MV-4-11 (cell line): ENCODE measurements around the gene PTGFRN.
"Not testable (repeated sequence)": the region's sequence is repeated elsewhere in the genome, so short reads cannot be mapped to it uniquely, and the experiment has no call there.

Experiments used
- DNase-seq: peaks from one replicate; lab custom pipeline; 2025; lab: John Stamatoyannopoulos, UW

Gene PTGFRN

DNA sequence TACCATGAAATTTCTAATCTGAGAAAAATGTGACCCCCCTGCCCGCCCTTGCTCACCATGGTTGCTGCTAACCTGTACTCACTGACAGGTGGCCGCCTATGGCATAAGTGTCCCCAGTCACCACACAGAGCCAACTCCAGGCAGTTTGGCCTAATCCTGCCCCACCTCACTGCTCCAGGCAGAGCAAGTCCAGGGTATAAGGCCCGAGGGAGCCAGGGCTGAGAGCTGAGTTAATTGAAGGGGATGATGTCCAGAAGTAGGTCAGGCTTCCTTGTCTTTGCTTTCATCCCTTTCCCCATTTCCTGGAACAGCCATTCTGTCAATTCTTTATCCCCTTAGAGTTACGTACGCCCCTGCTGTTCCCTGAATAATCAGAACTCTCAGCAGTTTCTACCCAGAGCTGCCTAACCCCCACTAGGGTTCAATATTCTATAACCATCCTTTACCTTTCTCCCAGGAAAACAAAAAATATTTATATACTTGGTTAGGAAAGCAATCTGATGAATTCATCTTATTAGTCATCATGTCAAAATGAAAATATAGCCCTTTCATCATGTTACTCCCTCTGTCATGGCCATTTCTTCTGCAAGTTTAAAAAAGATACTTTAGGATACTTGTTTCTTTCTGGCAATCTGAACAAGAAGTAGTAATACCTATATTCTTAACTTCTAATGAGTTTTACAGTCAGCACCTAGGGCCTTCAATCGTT lies 62.4 kb downstream of the PTGFRN start:
- no peak for DNase-seq

DNA sequence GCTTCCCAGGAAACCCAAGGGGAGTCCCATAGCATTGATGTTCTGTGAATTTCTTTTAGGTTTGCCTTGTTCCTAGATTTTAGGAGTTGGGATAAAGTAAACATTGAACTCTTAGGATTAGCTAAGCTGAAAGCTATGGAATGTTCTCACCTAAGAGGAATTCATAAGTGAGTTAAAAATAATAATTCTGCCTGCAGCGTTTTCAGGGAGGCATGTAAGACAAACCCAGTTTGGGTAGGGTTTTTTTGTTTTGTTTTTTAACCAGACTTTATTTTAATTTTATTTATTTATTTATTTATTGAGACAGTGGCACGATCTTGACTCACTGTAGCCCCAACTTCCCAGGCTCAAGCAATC lies 62.9 kb downstream of the PTGFRN start:
- DNase-seq = no peak

DNA sequence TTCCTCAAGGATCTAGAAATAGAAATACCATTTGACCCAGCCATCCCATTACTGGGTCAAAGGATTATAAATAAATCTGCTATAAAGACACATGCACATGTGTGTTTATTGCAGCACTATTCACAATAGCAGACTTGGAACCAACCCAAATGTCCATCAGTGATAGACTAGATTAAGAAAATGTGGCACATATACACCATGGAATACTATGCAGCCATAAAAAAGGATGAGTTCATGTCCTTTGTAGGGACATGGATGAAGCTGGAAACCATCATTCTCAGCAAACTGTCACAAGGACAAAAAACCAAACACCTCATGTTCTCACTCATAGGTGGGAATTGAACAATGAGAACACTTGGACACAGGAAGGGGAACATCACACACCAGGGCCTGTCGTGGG lies 70.6 kb downstream of the PTGFRN start:
- not testable (repeated sequence) for DNase-seq

DNA sequence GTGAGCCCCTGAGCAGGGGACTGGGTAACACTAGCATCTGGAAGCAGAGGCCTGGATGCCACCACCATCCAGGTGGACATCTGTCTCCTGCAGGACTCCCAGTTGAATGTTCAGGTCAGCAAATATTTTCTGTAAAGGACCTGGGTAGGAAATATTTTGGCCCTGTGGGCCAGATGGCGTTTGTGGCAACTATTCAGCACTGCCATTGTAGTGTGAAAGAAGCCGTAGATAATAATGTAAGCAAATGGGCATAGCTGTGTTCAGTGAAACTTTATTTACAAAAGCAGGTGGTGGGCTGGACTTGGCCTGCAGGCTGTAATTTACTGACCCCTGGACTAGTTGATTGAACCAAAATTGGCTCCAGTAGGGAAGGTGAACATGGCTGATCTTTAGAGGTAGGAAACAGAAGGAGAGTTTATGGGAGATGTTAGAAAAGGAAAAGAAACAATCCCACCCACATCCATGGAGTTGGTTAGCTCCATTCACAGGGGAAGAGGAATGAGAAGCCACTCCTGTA lies 71.9 kb downstream of the PTGFRN start:
- DNase-seq = no peak

DNA sequence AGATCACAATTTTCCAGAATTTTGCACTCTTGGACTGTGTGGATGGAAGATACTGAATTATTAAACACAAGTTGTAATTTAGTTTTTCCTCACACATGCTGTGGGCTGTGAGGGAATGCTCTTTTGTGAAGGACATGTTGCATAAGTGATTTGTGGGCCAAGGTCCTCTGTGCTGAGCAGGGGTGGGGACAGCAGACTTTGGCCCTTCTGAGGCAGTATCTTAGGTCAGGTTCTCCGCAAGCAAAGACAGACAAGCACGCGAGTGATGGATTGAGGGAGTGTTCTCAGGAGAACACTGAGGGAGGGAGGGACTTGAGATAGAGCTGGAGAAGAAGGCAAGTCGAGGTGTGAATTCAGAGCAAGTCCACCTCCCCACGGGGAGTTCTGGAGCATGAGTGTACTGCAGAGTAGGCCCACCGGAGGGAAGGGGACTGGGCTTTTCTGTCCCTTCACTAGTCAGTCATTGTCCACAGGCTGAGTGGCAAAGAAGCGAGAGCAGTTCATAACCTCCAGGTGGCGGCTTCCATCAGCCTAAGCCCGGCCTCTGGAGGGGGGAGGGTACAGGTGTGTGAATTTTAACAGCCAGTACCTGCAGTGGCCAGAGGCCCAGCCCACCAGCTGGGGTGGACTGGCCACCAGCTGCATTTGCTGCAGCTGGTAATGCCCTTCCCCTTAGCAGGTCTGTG lies 72.7 kb downstream of the PTGFRN start:
- DNase-seq = no peak

DNA sequence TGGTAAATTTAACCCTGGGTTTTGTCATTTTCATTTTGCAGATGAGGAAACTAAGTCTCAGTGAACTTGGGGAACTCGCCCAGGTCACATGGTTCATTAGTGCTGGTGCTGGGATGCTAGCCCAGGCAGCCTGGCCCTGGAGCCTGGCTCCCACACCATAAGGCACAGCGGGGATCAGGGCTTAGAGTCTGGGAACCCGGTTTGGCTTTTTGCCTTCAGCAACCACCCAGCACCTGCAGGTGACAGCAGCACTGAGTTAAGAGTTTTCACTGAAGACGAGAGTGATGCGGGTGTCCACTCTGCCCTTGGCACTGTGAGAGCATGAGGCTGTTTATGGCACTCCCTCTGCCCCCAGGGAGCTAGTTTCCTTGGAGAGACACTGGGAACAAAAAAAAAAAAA lies 73.4 kb downstream of the PTGFRN start:
- DNase-seq = no peak

DNA sequence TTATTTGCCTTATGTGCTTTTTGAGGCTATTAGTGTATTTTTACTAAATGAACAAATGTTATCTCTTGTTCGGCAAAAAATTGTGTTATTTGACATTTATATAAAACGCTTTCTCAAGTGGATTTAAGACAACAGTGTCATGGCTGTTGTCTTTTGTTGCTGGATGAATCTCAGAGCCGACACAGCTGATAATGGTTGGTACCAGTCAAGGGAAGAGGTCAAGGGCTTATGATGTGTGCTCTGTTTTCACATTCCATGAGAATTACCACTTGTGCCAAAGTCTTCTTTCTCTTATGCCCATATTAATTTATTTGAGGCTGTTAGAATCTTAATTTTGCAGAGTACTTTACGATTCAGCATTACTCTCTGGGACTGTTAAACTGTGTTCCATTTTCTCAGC lies 74.0 kb downstream of the PTGFRN start:
- DNase-seq = no peak

DNA sequence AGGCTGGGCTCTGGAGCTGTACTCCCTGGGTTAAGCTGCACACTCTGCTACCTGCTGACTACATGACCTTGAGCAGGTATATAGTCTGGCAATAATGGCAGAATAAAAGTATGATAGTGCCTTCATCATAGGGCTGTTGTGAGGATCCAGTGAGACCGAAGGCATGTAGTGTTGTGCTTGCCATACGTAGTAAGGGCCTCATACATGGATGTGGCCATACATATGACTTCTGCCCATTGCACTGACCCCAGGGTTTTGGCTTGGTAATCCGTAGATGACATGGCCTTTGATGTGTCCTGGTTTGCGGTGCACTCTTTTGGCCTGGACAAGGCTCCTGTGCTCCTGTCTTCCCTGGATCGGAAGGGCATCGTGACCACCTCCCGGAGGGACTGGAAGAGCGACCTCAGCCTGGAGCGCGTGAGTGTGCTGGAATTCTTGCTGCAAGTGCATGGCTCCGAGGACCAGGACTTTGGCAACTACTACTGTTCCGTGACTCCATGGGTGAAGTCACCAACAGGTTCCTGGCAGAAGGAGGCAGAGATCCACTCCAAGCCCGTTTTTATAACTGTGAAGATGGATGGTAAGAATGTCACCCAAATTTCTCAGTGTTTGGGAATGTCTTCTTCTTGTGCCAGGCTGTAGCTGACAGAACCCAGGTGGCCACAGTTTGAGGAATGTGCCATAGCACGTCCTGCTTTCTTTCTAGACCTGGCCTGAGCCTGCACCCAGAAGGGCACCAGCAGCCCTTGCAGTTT lies 74.9 kb downstream of the PTGFRN start:
- DNase-seq = no peak

DNA sequence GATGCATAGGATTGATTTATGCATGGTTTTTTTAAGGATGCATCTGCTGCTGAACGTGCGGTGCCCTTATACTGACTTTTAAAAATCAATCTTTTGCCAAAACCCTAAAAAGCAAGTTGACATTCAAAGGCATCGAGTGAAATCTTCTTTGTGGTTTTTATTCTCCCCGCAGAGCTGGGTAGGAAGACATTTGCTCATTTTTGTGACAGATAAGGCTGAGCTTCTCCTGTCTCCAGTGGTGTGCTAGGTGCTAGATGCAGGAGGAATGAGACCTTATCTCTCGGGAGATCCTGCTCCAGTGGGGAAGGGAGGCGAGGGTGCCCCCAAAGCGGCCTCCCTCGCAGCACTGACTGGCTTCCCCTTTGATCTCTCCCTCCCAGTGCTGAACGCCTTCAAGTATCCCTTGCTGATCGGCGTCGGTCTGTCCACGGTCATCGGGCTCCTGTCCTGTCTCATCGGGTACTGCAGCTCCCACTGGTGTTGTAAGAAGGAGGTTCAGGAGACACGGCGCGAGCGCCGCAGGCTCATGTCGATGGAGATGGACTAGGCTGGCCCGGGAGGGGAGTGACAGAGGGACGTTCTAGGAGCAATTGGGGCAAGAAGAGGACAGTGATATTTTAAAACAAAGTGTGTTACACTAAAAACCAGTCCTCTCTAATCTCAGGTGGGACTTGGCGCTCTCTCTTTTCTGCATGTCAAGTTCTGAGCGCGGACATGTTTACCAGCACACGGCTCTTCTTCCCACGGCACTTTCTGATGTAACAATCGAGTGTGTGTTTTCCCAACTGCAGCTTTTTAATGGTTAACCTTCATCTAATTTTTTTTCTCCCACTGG lies 76.9 kb downstream of the PTGFRN start:
- no peak for DNase-seq

DNA sequence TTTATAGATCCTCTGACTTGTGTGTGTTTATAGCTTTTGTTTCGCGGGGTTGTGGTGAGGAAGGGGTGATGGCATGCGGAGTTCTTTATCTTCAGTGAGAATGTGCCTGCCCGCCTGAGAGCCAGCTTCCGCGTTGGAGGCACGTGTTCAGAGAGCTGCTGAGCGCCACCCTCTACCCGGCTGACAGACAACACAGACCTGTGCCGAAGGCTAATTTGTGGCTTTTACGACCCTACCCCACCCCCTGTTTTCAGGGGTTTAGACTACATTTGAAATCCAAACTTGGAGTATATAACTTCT lies 77.5 kb downstream of the PTGFRN start:
- DNase-seq = no peak

DNA sequence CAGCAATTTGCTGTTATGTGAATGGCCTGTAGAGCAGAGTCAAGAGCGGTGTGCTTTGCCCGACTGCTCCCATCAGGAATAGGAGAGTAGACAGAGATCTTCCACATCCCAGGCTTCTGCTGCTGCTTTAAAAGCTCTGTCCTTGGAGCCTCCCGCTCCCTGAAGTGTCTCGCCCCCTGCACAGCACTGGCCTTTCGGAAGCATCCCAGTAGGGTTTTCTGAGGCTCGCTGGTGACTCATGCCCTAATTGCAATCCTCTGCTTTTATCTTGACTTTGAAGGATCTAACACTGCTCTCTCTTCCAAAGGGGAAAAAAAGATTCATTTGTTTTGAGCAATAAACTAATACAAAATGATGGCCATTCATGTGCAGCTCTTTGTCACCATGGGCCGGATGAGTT lies 78.5 kb downstream of the PTGFRN start:
- no peak for DNase-seq

DNA sequence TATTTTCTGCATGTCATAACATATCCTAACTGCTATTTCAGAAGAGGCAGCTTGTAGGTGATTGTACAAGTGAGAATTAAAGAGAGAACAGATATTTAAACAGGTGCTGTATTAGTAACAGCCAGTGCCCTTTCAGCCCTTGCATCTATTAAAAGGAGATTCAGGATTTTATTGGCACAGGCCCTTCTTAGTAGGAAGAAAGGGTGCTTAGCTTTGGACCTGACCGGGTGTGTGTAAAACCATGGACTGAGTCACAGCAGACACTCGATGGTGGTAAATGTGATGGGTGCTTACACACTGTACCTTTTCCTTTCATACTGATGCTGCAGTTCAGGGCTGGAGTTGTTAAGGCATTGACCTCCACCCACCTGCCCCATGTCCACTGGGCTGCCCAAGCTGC lies 79.2 kb downstream of the PTGFRN start:
- DNase-seq = no peak

DNA sequence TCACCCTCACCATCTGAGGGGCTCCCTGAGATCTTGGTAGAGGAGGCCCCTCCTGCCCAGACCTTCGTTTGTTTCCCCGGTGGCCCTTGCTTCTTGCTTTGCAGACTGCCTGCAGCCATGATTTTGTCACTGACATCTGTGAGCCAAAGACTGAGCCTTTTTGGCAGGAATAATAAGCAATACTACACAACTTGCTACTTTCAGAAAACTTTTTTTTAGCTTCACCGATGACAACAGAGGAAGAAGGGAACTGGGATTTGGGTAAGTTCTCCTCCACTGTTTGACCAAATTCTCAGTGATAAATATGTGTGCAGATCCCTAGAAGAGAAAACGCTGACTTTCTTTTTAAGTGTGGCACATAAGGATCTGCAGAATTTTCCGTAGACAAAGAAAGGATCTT lies 80.1 kb downstream of the PTGFRN start:
- DNase-seq = peak; percentile 48

DNA sequence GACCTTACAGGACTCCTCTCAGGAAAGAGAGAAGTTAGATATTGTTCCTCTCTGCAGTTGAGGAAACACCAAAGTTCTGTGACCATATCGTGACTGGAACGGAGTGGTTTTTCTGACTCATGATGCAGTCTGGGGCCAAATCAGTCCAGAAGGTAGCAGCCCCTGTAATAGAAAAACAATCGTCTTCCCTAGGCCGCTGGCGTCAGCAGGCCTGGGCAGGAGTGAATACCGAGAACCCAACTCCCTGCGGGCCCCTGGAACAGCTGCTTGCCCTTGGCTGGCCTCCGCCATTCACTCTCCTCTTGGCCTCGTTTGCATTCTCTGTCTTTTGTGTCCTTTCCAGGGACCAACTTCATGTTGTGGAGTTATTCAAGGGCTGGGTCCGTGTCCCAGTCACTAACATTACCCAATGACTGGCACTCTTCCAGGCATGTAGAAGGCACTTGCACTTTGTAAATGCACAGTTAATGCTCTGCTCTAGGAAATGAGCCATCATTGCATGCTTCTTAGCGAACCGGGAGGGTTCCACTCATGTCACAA lies 81.0 kb downstream of the PTGFRN start:
- DNase-seq = peak; percentile 88

DNA sequence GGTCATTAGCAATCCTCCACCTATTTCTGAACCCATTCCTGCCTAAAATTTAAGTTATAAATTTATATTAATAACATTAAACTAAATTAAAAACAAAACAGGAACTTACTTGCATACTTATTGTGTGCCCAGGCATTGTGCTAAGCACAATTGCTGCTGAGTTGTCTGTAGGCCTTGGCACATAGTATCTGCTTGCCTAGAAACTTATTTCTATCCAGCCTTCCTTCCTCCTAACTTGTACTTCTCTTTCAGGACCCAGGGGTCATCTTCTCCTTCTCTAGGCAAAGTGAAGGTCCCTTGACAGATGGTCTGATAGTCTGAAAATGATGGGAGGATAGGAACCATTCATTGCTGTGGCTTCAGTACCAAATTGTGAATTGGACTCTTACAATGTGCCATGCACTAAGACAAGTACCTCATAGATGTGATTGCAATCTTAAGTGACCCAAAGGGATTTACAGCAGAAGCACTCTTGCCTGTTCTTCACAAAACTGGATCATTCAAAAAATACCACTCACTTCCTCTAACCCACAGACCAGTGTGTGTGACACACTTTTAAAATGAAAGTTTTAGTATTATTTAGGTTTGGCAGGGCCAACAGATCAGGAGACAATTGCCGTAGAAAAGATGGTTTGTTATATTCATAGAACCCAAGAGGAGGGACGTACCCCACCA lies 81.6 kb downstream of the PTGFRN start:
- peak; percentile 67 for DNase-seq

DNA sequence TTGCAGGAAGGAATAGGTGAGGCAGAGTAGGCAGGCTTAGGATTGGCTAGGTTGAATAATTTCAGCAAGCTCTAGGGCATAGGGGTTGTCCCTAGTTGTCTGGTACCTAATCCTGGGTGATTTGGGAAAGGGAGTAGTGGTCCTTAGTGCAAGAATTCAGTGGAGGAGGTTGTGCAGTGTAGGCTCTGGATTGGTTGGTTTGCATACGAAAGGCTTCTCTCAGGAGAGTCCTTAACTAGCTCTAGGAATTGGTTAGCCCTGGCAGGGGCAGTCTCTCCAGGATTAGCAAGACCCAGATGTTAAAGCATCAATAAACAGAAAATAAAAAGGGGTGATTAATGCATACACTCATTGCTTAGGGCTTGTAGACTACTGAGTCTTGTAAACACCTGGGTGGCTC lies 82.2 kb downstream of the PTGFRN start:
- DNase-seq = no peak

DNA sequence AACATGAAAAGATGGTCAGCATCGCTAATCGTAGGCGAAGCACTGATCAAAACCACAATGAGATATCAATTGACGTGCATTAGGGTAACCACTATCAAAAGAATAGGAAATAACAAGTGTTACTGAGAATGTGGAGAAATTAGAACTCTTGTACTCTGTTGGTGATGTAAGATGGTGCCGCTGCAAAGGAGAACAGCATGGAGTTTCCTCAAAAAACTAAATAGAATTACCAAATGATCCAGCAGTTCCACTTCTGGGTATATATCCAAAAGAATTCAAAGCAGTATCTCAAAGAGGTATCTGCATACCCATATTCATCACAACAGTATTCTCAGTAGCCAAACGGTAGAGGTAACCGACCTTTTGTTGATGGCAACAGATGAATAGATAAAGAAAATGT lies 83.6 kb downstream of the PTGFRN start:
- no peak for DNase-seq

DNA sequence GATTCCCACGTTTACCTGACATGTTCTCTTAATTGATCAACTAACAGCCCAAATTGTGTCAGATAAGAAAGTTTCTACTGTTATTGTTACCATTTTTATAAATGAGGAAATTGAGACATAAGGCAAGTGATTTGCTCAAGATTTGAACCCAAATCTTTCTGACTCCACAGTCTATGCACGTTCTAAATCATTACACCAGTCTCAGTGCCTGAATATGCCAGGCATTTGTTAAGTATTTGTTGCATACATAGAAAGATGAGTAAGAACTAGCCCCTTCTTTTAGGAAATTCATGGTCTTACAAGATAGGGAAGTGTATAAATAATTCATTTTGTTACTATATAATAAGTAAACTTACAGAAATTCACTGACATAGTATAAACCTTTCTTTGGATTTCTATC lies 84.7 kb downstream of the PTGFRN start:
- DNase-seq = peak; percentile 8

DNA sequence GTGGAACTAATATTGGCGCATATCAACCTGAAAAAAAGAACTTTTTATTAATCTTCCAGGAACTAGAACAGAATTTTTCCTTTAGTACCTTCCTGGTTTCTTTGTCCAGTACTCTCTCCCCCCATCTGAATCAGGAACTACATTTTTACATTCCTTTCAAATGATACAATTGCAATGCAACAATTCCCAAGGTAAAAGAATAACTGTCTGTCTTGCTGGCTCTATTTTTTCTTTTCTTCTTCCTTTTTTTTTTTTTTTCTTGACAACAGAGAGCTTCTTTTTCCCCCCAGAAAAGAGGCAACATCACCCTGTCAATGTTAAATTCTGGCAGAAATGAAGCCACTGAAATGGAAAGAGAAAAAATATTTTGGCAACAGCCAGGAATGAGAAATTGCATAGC lies 87.3 kb downstream of the PTGFRN start:
- no peak for DNase-seq

DNA sequence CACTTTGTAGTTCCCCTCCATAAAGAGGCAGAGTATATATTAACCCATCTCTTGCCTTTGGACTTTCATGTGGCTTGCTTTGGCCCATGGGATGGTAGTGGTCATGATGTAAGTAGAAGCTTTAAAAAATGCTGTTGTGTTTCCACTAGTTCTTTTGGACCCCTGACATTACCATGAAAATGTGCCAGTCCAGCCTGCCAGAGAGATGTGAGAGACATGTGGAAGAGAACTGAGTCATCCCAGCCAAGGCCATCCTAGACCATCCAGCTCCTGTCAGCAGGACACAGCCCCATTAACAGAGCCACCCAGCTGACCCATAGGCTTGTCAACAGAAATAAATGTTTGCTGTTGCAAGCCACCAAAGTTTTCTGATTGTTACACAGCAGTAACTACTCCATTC lies 87.9 kb downstream of the PTGFRN start:
- DNase-seq = no peak

DNA sequence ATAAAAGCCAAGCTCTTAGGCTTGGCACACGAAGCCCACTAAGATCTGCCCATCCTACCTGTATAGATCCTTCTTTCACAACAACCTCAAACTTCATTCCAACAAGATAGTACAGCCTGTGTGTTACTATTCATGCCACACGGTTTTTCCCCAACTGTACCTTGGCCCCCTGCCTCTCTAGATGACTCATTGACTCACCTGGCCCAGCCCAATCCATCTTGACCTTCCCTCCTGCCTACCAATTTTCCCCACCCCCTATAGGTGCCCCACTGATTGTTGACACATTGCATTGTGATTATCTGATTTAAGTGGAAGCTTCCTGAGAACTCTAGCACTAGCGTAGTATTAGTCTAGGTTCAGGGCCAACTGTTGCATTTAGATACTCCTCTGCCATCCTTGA lies 89.9 kb downstream of the PTGFRN start:
- no peak for DNase-seq

DNA sequence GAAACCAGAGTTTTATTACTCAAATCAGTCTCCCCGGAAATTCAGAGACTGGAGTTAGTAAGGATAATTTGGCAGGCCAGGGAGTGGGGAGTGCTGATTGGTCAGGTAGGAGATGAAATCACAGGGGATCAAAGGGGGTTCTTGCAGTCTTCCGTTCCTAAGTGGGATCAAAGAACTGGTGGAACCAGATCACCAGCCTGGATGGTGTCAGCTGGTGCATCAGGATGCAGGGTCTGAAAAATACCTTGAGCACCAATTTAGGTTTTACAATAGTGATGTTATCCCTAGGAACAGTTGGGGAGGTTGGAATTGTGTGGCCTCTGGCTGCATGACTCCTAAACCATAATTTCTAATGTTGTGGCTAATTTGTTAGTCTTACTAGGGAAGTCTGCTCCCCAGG lies 90.4 kb downstream of the PTGFRN start:
- no peak for DNase-seq
